Panc1 (cell line): Measurements from ENCODE around the gene CAST. TPM values are rescaled to one million over a fixed set of nuclear protein-coding genes. Genes with fewer than 3 reads are reported as not detected.

Source experiments
- ATAC-seq: fragments of 200-7000 bp; cut with Tn5 transposase; 2 replicates; pipeline ENCODE4 v1.9.1; 2020; ENCODE audit warnings: mild to moderate bottlenecking, moderate library complexity
- BruUV-seq: library from RNA; stranded (reverse); fragments of 400-500 nt; replicated peaks from 2 replicates; lab custom pipeline; 2021; lab: Mats Ljungman, UMichigan
- CTCF ChIA-PET: fragments of 300-600 bp; sonication (Branson Sonifier 250); formaldehyde crosslinking; loops from one replicate; lab custom pipeline; 2022; ENCODE audit warnings: antibody characterized with exemption; lab: Charles Lee
- POLR2A ChIA-PET: fragments of 300-600 bp; sonication (Branson Sonifier 250); formaldehyde crosslinking; loops from one replicate; lab custom pipeline; 2022; ENCODE audit warnings: antibody characterized with exemption; lab: Charles Lee
- DNase-seq: peaks from one replicate; pipeline ENCODE4 v3.0.0-alpha.2; 2010; ENCODE audit warnings: low read depth, low spot score
- H3K27ac ChIP-seq: 2 replicates; pipeline ENCODE4 v1.5.1; 2011; ENCODE audit warnings: mild to moderate bottlenecking, low read length, inconsistent platforms
- H3K27me3 ChIP-seq: fragments of 200-500 bp; sonication (Bioruptor generic); 2 replicates; pipeline ENCODE4 v1.6.0; 2014; ENCODE audit warnings: low read length, inconsistent platforms; ENCODE audit not compliant: control insufficient read depth, insufficient read depth
- H3K36me3 ChIP-seq: fragments of 200-500 bp; sonication (Bioruptor generic); 2 replicates; pipeline ENCODE4 v1.5.1; 2014; ENCODE audit warnings: inconsistent platforms, mild to moderate bottlenecking, low read length, moderate library complexity; ENCODE audit not compliant: control insufficient read depth, insufficient read depth
- H3K4me1 ChIP-seq: 2 replicates; pipeline ENCODE4 v1.5.1; 2011; ENCODE audit warnings: inconsistent platforms, mild to moderate bottlenecking, low read length, moderate library complexity; ENCODE audit not compliant: control insufficient read depth, insufficient read depth
- H3K4me3 ChIP-seq, 2 experiments: 2 replicates each; pipeline ENCODE4 v1.5.1; 2011 to 2012; ENCODE audit warnings: low read depth in 2 of 2, low read length in 2 of 2, mild to moderate bottlenecking in 2 of 2, inconsistent platforms in 1 of 2, moderate library complexity in 1 of 2
- H3K9me3 ChIP-seq: fragments of 200-500 bp; sonication (Bioruptor generic); 2 replicates; pipeline ENCODE4 v1.5.1; 2014; ENCODE audit warnings: low read depth, mild to moderate bottlenecking, inconsistent platforms, low read length, moderate library complexity; ENCODE audit not compliant: control insufficient read depth, insufficient read depth
- POLR2AphosphoS5 ChIP-seq: IDR thresholded peaks from 2 replicates; pipeline ENCODE4 v1.6.1; 2012; ENCODE audit warnings: mild to moderate bottlenecking, low read depth, low read length, moderate library complexity
- REST ChIP-seq, 2 experiments: IDR thresholded peaks; 2 replicates each; pipeline ENCODE4 v1.6.1; 2011 to 2012; ENCODE audit warnings: low read depth in 2 of 2, control low read depth in 1 of 2, low read length in 1 of 2, mild to moderate bottlenecking in 1 of 2, moderate library complexity in 1 of 2; ENCODE audit not compliant: insufficient read depth in 1 of 2
- SIN3A ChIP-seq: IDR thresholded peaks from 2 replicates; pipeline ENCODE4 v1.6.1; 2012; ENCODE audit warnings: low read depth, mild to moderate bottlenecking, low read length, moderate library complexity, borderline replicate concordance; ENCODE audit not compliant: insufficient read depth
- TCF7L2 ChIP-seq: IDR thresholded peaks from 2 replicates; pipeline ENCODE4 v1.6.1; 2011; ENCODE audit warnings: mild to moderate bottlenecking, low read depth, low read length, inconsistent platforms
- in situ Hi-C: cut with HindIII; loops from 2 replicates; pipeline ENCODE4 v1.10.0; 2016; ENCODE audit warnings: low sequenced_read_pairs, low pct_unique_long_range_greater_than_20kb
- intact Hi-C: fragments of 100-400 bp; cut with micrococcal nuclease; formaldehyde crosslinking; loops from one replicate; pipeline ENCODE4 v1.10.0; 2022; ENCODE audit not compliant: unreplicated experiment
- total RNA-seq: library from RNA; stranded (reverse); gene quantifications from one replicate; pipeline ENCODE4 v1.2.1, GENCODE V29; 2021; ENCODE audit not compliant: unreplicated experiment
- TF ChIP-seq, protein P1 (sequence below): fragments of 450-650 bp; IDR thresholded peaks from 2 replicates; pipeline ENCODE4 v1.5.1; 2017; ENCODE audit warnings: mild to moderate bottlenecking

CAST gene
- total RNA-seq, 1 experiment from 2014 or later = 212 TPM

DNA sequence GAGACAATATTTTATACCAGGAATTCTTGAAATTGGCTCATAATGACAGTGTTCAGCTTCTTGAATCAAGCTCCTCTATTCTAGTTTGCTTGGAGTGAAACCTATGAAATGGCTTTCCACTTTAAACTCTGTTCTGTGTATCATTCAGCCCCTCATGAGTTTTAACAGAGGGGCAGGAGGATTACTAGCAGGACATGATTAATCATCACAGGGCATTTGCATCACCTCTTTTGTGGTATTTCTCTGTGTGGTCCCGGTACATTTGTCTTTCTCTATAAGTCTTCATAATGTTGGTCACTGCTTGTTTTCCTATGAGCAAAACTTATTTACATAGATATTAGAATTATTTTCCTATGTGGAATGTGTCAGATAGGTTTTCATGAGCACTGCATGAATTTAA, 21.2 kb downstream of the CAST start:
- no peaks in the 10 kb centered on the region for H3K27me3 ChIP-seq
- no peaks in the 10 kb centered on the region for H3K9me3 ChIP-seq
- in situ Hi-C loops (no loop called here), intact Hi-C loops (no loop called here)
- DNase-seq = no peak
- TF ChIP-seq POLR2AphosphoS5 = no peak
- TF ChIP-seq, protein P1, sequence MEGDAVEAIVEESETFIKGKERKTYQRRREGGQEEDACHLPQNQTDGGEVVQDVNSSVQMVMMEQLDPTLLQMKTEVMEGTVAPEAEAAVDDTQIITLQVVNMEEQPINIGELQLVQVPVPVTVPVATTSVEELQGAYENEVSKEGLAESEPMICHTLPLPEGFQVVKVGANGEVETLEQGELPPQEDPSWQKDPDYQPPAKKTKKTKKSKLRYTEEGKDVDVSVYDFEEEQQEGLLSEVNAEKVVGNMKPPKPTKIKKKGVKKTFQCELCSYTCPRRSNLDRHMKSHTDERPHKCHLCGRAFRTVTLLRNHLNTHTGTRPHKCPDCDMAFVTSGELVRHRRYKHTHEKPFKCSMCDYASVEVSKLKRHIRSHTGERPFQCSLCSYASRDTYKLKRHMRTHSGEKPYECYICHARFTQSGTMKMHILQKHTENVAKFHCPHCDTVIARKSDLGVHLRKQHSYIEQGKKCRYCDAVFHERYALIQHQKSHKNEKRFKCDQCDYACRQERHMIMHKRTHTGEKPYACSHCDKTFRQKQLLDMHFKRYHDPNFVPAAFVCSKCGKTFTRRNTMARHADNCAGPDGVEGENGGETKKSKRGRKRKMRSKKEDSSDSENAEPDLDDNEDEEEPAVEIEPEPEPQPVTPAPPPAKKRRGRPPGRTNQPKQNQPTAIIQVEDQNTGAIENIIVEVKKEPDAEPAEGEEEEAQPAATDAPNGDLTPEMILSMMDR = no peak
- TF ChIP-seq REST (IDR thresholded peaks at IDR 0.05; ENCODE audit: insufficient read depth in 1 of 2, low read depth in 2 of 2, low read length in 1 of 2) = no peak
- H3K27ac ChIP-seq = no peak overlapping the region
- H3K4me1 ChIP-seq = no peaks in the 10 kb centered on the region
- no peak overlapping the region for H3K4me3 ChIP-seq
- H3K36me3 ChIP-seq = peaks cover under 1% of the 10 kb centered on the region; the same call in 1 of the 2 replicates
- no peak for ATAC-seq
- CTCF ChIA-PET = no interaction called here
- POLR2A ChIA-PET = no interaction called here
- no TSS peak for BruUV-seq

GRCh38 chr5:96683810-96684209, 21.6 kb downstream of the CAST start:
- ChIA-PET POLR2A (interaction anchor here (0.7 kb wide), 1 partner anchor 11 kb away, joined by 3 read pairs; no protein-coding TSS in a partner anchor), CTCF (no interaction called here)
- intact Hi-C loops (no loop called here), in situ Hi-C loops (no loop called here)
- Histone ChIP-seq H3K4me3 (no peak overlapping the region), H3K27ac (no peak overlapping the region), H3K27me3 (no peaks in the 10 kb centered on the region), H3K4me1 (no peaks in the 10 kb centered on the region), H3K36me3 (peaks cover 2% of the 10 kb centered on the region; the same call in 1 of the 2 replicates), H3K9me3 (no peaks in the 10 kb centered on the region)
- DNase-seq (no peak), ATAC-seq (no peak)
- TF ChIP-seq REST (IDR thresholded peaks at IDR 0.05; ENCODE audit: insufficient read depth in 1 of 2, low read depth in 2 of 2, low read length in 1 of 2) (no peak), SIN3A (no peak), TCF7L2 (no peak), POLR2AphosphoS5 (no peak)
- TF ChIP-seq, protein P1 = no peak
- no TSS peak for BruUV-seq
